HepG2 (cell line): ENCODE results near the gene PPARA. TPM values are rescaled to one million over a fixed set of nuclear protein-coding genes. Genes with fewer than 3 reads are reported as not detected.

Experiments used
- ATAC-seq: fragments of 200-7000 bp; cut with Tn5 transposase; 3 replicates; pipeline ENCODE4 v1.9.1; 2020; ENCODE audit warnings: mild to moderate bottlenecking, moderate library complexity
- BruUV-seq: library from RNA; stranded (reverse); fragments of 400-500 nt; replicated peaks from 2 replicates; lab custom pipeline; 2021; lab: Mats Ljungman, UMichigan
- CTCF ChIA-PET: fragments of 300-600 bp; formaldehyde crosslinking; extraction: SDS; loops from one replicate; lab custom pipeline; 2021; ENCODE audit warnings: low total read pairs, inconsistent platforms, low intra/inter-chr PET ratio; lab: Yijun Ruan, JAX
- POLR2A ChIA-PET: fragments of 350-600 bp; sonication (Branson Sonifier 250); formaldehyde crosslinking; loops from one replicate; lab custom pipeline; 2020; ENCODE audit warnings: antibody characterized with exemption, inconsistent platforms; lab: Yijun Ruan, JAX
- DNase-seq: peaks from one replicate; pipeline ENCODE4 v3.0.0-alpha.2; 2015; ENCODE audit warnings: low spot score
- FAIRE-seq: peaks from 3 replicates; lab custom pipeline; 2011; peaks lifted over from hg19 to GRCh38; lab: Jason Lieb, UNC
- H2AFZ ChIP-seq: one replicate; pipeline ENCODE4 v1.6.1; 2011; ENCODE audit warnings: low read length, inconsistent platforms
- H3K27ac ChIP-seq: fragments of 300-600 bp; 3 replicates; pipeline ENCODE4 v1.8.0; 2011; ENCODE audit warnings: mixed run types, mild to moderate bottlenecking, mixed read lengths, low read length, inconsistent platforms; ENCODE audit not compliant: insufficient read depth; ENCODE audit errors: extremely low read length
- H3K27me3 ChIP-seq, 2 experiments: fragments of 200-600 bp in 1 of 2; 2 replicates in 1 of 2; 3 replicates in 1 of 2; pipeline versions ENCODE4 v1.6.0 to v1.8.0; 2011; ENCODE audit warnings: low read length in 2 of 2, mild to moderate bottlenecking in 2 of 2, moderate library complexity in 2 of 2, inconsistent platforms in 1 of 2; ENCODE audit not compliant: insufficient read depth in 2 of 2, control insufficient read depth in 1 of 2
- H3K36me3 ChIP-seq, 2 experiments: fragments of 200-600 bp in 1 of 2; replicated peaks in 1 of 2; 2 replicates in 1 of 2; 3 replicates in 1 of 2; pipeline versions ENCODE4 v1.5.1 to v1.8.0; 2011; ENCODE audit warnings: low read length in 2 of 2, inconsistent platforms in 1 of 2; ENCODE audit not compliant: insufficient read depth in 2 of 2, control insufficient read depth in 1 of 2
- H3K4me1 ChIP-seq: 2 replicates; pipeline ENCODE4 v1.5.1; 2012; ENCODE audit warnings: low read length, inconsistent platforms; ENCODE audit not compliant: insufficient read depth
- H3K4me2 ChIP-seq: 2 replicates; pipeline ENCODE4 v1.6.0; 2011; ENCODE audit warnings: low read depth, low read length, inconsistent platforms
- H3K4me3 ChIP-seq, 3 experiments: fragments of 200-600 bp in 1 of 3; sonication (generic), shearing (Covaris generic) in 1 of 3; replicated peaks in 1 of 3; 2 replicates each; pipeline ENCODE4 v1.5.1; 2011 to 2016; ENCODE audit warnings: low read length in 3 of 3, inconsistent platforms in 2 of 3, low read depth in 2 of 3, mild to moderate bottlenecking in 2 of 3, control low read depth in 1 of 3, mixed read lengths in 1 of 3; ENCODE audit not compliant: insufficient read depth in 1 of 3
- H3K79me2 ChIP-seq: one replicate; pipeline ENCODE4 v1.6.1; 2011; ENCODE audit warnings: low read length, inconsistent platforms; ENCODE audit not compliant: insufficient read depth
- H3K9ac ChIP-seq: 2 replicates; pipeline ENCODE4 v1.6.0; 2011; ENCODE audit warnings: mild to moderate bottlenecking, low read depth, low read length, inconsistent platforms; ENCODE audit not compliant: insufficient read depth
- H3K9me3 ChIP-seq: 2 replicates; pipeline ENCODE4 v1.5.1; 2012; ENCODE audit warnings: mild to moderate bottlenecking, low read length
- H4K20me1 ChIP-seq: 2 replicates; pipeline ENCODE4 v1.6.0; 2011; ENCODE audit warnings: inconsistent platforms, mild to moderate bottlenecking, low read length, moderate library complexity; ENCODE audit not compliant: insufficient read depth
- ATF7 ChIP-seq, 2 experiments: fragments of 450-650 bp in 1 of 2; sonication (generic) in 1 of 2; formaldehyde crosslinking in 1 of 2; IDR thresholded peaks; 2 replicates each; pipeline versions ENCODE4 v1.4.0 to v1.6.1; 2016 to 2020; ENCODE audit warnings: antibody characterized with exemption in 1 of 2, mild to moderate bottlenecking in 1 of 2, missing genetic modification reagents in 1 of 2
- BCL3 ChIP-seq: sonication (generic); formaldehyde crosslinking; IDR thresholded peaks from 2 replicates; pipeline ENCODE4 v1.5.1; 2020; ENCODE audit warnings: mild to moderate bottlenecking, missing genetic modification reagents, moderate library complexity
- CC2D1A ChIP-seq: sonication (generic); formaldehyde crosslinking; IDR thresholded peaks from 2 replicates; pipeline ENCODE4 v1.8.1; 2023; ENCODE audit warnings: mild to moderate bottlenecking, missing genetic modification reagents
- ETV6 ChIP-seq: sonication (generic); formaldehyde crosslinking; conservative IDR thresholded peaks from 2 replicates; pipeline ENCODE4 v1.4.0; 2020; ENCODE audit warnings: missing genetic modification reagents
- HIC2 ChIP-seq: sonication (generic); formaldehyde crosslinking; IDR thresholded peaks from 2 replicates; pipeline ENCODE4 v1.9.0; 2022; ENCODE audit warnings: low read depth, missing genetic modification reagents
- HNRNPL ChIP-seq: fragments of 200-400 bp; formaldehyde crosslinking; IDR thresholded peaks from 2 replicates; pipeline ENCODE4 v1.6.1; 2017; ENCODE audit warnings: mild to moderate bottlenecking, low read depth, low read length
- HOXA7 ChIP-seq: sonication (generic); formaldehyde crosslinking; IDR thresholded peaks from 2 replicates; pipeline ENCODE4 v1.8.1; 2022; ENCODE audit warnings: mild to moderate bottlenecking, missing genetic modification reagents, moderate library complexity
- MTA1 ChIP-seq: sonication (generic); formaldehyde crosslinking; IDR thresholded peaks from 2 replicates; pipeline ENCODE4 v1.4.0; 2020; ENCODE audit warnings: missing genetic modification reagents, mild to moderate bottlenecking, borderline replicate concordance
- SRY ChIP-seq: sonication (generic); formaldehyde crosslinking; IDR thresholded peaks from 2 replicates; pipeline ENCODE4 v1.8.0; 2022; ENCODE audit warnings: mild to moderate bottlenecking, missing genetic modification reagents
- ZFP1 ChIP-seq: IDR thresholded peaks from 2 replicates; pipeline ENCODE4 v1.6.1; 2016
- ZNF253 ChIP-seq: sonication (generic); formaldehyde crosslinking; IDR thresholded peaks from 2 replicates; pipeline ENCODE4 v1.8.0; 2022; ENCODE audit warnings: mild to moderate bottlenecking, missing genetic modification reagents, borderline replicate concordance
- ZNF576 ChIP-seq: sonication (generic); formaldehyde crosslinking; IDR thresholded peaks from 2 replicates; pipeline ENCODE4 v1.4.0; 2020; ENCODE audit warnings: mild to moderate bottlenecking, missing genetic modification reagents
- ZNF644 ChIP-seq: IDR thresholded peaks from 2 replicates; pipeline ENCODE4 v1.6.1; 2016; ENCODE audit warnings: low read depth
- ZNF792 ChIP-seq: IDR thresholded peaks from 2 replicates; pipeline ENCODE4 v1.6.1; 2016
- WGBS: methylation state at CpG from one replicate; pipeline ENCODE4 v1.1.6; 2017; ENCODE audit warnings: low lambda C conversion rate; 5-methylcytosine and 5-hydroxymethylcytosine counted together
- in situ Hi-C: cut with HindIII; loops from 2 replicates; pipeline ENCODE4 v1.10.0; 2017; ENCODE audit warnings: low pct_unique_long_range_greater_than_20kb; ENCODE audit not compliant: extremely low pct_ligation_motif_present
- intact Hi-C: fragments of 100-400 bp; cut with micrococcal nuclease; formaldehyde crosslinking; loops from one replicate; pipeline ENCODE4 v1.10.0; 2022; ENCODE audit not compliant: unreplicated experiment
- polyA plus RNA-seq, 8 experiments: library from polyadenylated mRNA; depleted of rRNA in 3 of 8; stranded (reverse) in 7 of 8; unstranded in 1 of 8; fragments of >200 nt; fragmentation: Illumina TruSeq in 4 of 8; extraction: Trizol in 4 of 8; gene quantifications; 2 replicates each; pipeline versions ENCODE4 v1.2.1 to v1.2.3, GENCODE V29; 2011 to 2016; ENCODE audit warnings: low read depth in 4 of 8, missing spikeins in 1 of 8, mixed read lengths in 1 of 8; ENCODE audit not compliant: insufficient read depth in 1 of 8
- total RNA-seq, 5 experiments: library from RNA; depleted of rRNA; stranded (reverse); fragments of >200 nt; fragmentation: Illumina TruSeq; extraction: Trizol; gene quantifications; 2 replicates each; pipeline ENCODE4 v1.2.3, GENCODE V29; 2016; ENCODE audit warnings: low read depth in 1 of 5
- TF ChIP-seq, protein P1 (sequence below): sonication (generic); formaldehyde crosslinking; IDR thresholded peaks from 2 replicates; pipeline ENCODE4 v1.4.0; 2020; ENCODE audit warnings: mild to moderate bottlenecking, missing genetic modification reagents
- TF ChIP-seq, protein P2 (sequence below): sonication (generic); formaldehyde crosslinking; IDR thresholded peaks from 2 replicates; pipeline ENCODE4 v1.9.0; 2021; ENCODE audit warnings: missing genetic modification reagents, mild to moderate bottlenecking, borderline replicate concordance

The PPARA gene
- total and polyA plus RNA-seq, 2 of the 13 experiments (the other 11 are each of a cell fraction or from before 2014, with no cell fraction given), result 18.2 to 24.7 TPM

DNA sequence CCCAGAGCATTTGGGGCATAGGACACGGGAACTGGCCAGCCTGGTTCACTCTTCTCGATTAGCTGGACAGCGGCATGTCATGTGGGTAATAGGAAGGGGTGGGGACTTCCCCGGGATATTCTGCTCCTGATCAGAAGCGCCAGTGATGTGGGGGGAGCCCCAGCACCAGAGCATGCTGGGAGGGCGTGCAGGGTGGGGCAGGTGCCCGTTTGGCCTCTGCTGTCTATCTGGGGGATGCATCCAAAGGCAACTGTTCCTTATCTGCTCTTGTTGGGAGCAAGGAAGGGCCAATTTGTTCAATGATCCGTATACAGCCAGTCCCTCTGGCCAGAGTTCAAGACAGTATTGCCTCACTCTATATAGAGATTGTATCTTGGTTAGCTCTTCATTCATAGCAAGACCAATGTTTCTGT lies 43.6 kb downstream of the PPARA start:
- DNase-seq (no peak), ATAC-seq (no peak), FAIRE-seq (no peak)
- Histone ChIP-seq H4K20me1 (no peaks in the 10 kb centered on the region), H3K27ac (no peak overlapping the region), H3K36me3 (peaks cover 4 to 7% of the 10 kb centered on the region in 2 experiments; a peak in 3 of 5 replicates), H3K4me1 (peaks cover 13% of the 10 kb centered on the region), H3K4me3 (no peak overlapping the region), H3K79me2 (no peaks in the 10 kb centered on the region), H3K27me3 (no peaks in the 10 kb centered on the region), H2AFZ (no peak overlapping the region), H3K9me3 (no peaks in the 10 kb centered on the region), H3K4me2 (no peak overlapping the region), H3K9ac (no peak overlapping the region)
- CTCF ChIA-PET, result no interaction called here
- intact Hi-C loops, result no loop called here
- in situ Hi-C loops, result no loop called here
- 71% methylated on average over 8 of the region's 8 CpGs for WGBS
- POLR2A ChIA-PET, result no interaction called here
- BruUV-seq, result no TSS peak
- no peak for TF ChIP-seq CC2D1A
- TF ChIP-seq, protein P1, sequence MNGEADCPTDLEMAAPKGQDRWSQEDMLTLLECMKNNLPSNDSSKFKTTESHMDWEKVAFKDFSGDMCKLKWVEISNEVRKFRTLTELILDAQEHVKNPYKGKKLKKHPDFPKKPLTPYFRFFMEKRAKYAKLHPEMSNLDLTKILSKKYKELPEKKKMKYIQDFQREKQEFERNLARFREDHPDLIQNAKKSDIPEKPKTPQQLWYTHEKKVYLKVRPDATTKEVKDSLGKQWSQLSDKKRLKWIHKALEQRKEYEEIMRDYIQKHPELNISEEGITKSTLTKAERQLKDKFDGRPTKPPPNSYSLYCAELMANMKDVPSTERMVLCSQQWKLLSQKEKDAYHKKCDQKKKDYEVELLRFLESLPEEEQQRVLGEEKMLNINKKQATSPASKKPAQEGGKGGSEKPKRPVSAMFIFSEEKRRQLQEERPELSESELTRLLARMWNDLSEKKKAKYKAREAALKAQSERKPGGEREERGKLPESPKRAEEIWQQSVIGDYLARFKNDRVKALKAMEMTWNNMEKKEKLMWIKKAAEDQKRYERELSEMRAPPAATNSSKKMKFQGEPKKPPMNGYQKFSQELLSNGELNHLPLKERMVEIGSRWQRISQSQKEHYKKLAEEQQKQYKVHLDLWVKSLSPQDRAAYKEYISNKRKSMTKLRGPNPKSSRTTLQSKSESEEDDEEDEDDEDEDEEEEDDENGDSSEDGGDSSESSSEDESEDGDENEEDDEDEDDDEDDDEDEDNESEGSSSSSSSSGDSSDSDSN (CRISPR knock-in tag), result no peak
- no peak for TF ChIP-seq ZFP1 (CRISPR knock-in tag)
- no peak for TF ChIP-seq ZNF253 (CRISPR knock-in tag)
- TF ChIP-seq ATF7 (IDR thresholded peaks at IDR 0.05), result no peak
- no peak for TF ChIP-seq ATF7 (CRISPR knock-in tag; IDR thresholded peaks at IDR 0.05)
- no peak for TF ChIP-seq MTA1 (CRISPR knock-in tag)
- TF ChIP-seq HOXA7 (CRISPR knock-in tag), result no peak
- TF ChIP-seq HIC2 (CRISPR knock-in tag), result no peak
- TF ChIP-seq ZNF644 (CRISPR knock-in tag), result no peak
- no peak for TF ChIP-seq ZNF576 (CRISPR knock-in tag)
- TF ChIP-seq, protein P2, sequence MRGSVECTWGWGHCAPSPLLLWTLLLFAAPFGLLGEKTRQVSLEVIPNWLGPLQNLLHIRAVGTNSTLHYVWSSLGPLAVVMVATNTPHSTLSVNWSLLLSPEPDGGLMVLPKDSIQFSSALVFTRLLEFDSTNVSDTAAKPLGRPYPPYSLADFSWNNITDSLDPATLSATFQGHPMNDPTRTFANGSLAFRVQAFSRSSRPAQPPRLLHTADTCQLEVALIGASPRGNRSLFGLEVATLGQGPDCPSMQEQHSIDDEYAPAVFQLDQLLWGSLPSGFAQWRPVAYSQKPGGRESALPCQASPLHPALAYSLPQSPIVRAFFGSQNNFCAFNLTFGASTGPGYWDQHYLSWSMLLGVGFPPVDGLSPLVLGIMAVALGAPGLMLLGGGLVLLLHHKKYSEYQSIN (CRISPR knock-in tag), result no peak
- TF ChIP-seq ZNF792 (CRISPR knock-in tag), result no peak
- no peak for TF ChIP-seq ETV6 (CRISPR knock-in tag)
- TF ChIP-seq BCL3, result no peak
- no peak for TF ChIP-seq SRY (CRISPR knock-in tag)
- TF ChIP-seq HNRNPL, result no peak
